Right lobe of liver (tissue), 6 donors: ENCODE results near the gene TEK. TPM values are rescaled to one million over a fixed set of nuclear protein-coding genes. Genes with fewer than 3 reads are reported as not detected.
A peak's percentile ranks its signal among the peaks of the same experiment; 100 is the strongest.

Source experiments
- ATAC-seq, 4 donors: fragments of 200-7000 bp; cut with Tn5 transposase; one replicate each; pipeline ENCODE4 v1.9.1; 2020; ENCODE audit warnings: mild to moderate bottlenecking in 4 of 4, moderate library complexity in 4 of 4
- DNase-seq, 3 donors: peaks; one replicate each; pipeline ENCODE4 v3.0.0-alpha.2; 2020
- H3K27ac ChIP-seq, 3 donors: fragments of 200-600 bp; one replicate each; pipeline ENCODE4 v1.8.0; 2022
- H3K27me3 ChIP-seq, 2 donors: fragments of 200-600 bp; one replicate each; pipeline ENCODE4 v1.8.0; 2022
- H3K36me3 ChIP-seq, 4 donors: fragments of 200-600 bp; sonication (generic) in 1 of 4; one replicate each; pipeline versions ENCODE4 v1.5.1 to v1.8.0; 2017 to 2022; ENCODE audit warnings: control low read depth in 1 of 4
- H3K4me1 ChIP-seq, 4 donors: fragments of 200-600 bp; sonication (generic) in 1 of 4; one replicate each; pipeline versions ENCODE4 v1.5.1 to v1.8.0; 2017 to 2022; ENCODE audit warnings: control low read depth in 1 of 4
- H3K4me3 ChIP-seq, 3 donors: fragments of 200-600 bp; one replicate each; pipeline ENCODE4 v1.8.0; 2022
- H3K9me3 ChIP-seq, 4 donors: fragments of 200-600 bp; sonication (generic) in 1 of 4; one replicate each; pipeline versions ENCODE4 v1.5.1 to v1.8.0; 2017 to 2022; ENCODE audit warnings: control low read depth in 1 of 4
- CTCF ChIP-seq, 4 donors: fragments of 200-600 bp in 3 of 4; fragments of 450-650 bp in 1 of 4; IDR thresholded peaks; one replicate each; pipeline versions ENCODE4 v1.5.1 to v1.8.0; 2016 to 2022; ENCODE audit warnings: antibody characterized with exemption in 4 of 4, mild to moderate bottlenecking in 2 of 4
- POLR2A ChIP-seq: fragments of 450-650 bp; IDR thresholded peaks from one replicate; pipeline ENCODE4 v1.6.1; 2017; ENCODE audit warnings: antibody characterized with exemption, mild to moderate bottlenecking
- WGBS: methylation state at CpG from one replicate; pipeline ENCODE4 v1.1.6; 2018; ENCODE audit warnings: low coverage, low lambda C conversion rate; ENCODE audit not compliant: insufficient coverage; ENCODE audit errors: missing lambda C conversion rate; 5-methylcytosine and 5-hydroxymethylcytosine counted together
- intact Hi-C, 2 donors: fragments of 100-400 bp; cut with DNase I; formaldehyde crosslinking; loops; one replicate each; pipeline versions ENCODE4 v1.11.2 to v1.14.1; 2022
- total RNA-seq, 6 experiments: library from RNA; depleted of rRNA in 2 of 6; stranded (reverse); fragments of >200 nt in 2 of 6; fragmentation: NEBNext Ultra II Directional in 3 of 6; extraction: Animal tissue kit (Norgen Biotek cat#: 25700) in 3 of 6; gene quantifications; one replicate each; pipeline versions ENCODE4 v1.1.0 to v1.2.4, GENCODE V29; 2016 to 2023
- donor health status: DM: no; HTN: yes; CAD: no.
- donor health status: DM: no; HTN: no; CAD: no.
- donor health status: DM: no; HTN: no; CAD: no.
- donor health status: DM: no; HTN: yes; CAD: no.
- donor health status: DM: no; HTN: yes; CAD: no.

Gene TEK
- total RNA-seq, 6 experiments from 2014 or later: 4.0 to 6.9 (median 6.1) TPM

DNA sequence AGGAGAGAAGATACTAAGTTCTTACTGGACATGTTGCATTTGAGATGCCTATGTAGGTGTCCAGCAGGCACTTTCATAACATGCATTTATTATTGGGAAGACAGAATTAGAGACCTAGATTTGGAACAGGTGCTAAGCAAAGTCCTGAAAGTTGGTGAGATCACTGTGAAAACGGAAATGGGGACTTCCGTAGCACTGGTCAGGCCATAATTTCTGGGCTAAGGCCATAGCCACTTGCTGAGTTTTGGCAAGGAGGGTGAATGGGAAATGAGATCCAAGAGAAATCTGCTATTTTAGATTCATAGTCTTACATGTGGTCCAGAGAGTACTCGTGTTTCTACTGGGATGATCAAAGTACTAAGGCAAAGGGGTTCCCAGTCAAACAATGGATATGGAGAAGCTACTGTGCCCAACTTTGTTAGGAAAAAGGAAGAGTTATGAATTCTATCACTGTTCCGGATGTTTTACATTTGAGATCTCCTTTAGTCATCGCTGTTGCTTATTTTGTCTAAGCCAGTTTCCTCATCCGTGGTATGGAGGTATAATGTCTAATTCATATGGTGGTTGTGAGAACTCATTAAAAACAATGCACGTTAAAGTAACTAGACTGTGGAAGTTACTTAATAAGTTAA lies 33.4 kb downstream of the TEK start:
- H3K4me3 ChIP-seq: no peak overlapping the region
- no peaks in the 10 kb centered on the region for H3K4me1 ChIP-seq
- intact Hi-C loops: no loop called here
- DNase-seq (no peak), ATAC-seq (no peak)
- TF ChIP-seq POLR2A (no peak), CTCF (IDR thresholded peaks at IDR 0.05) (no peak)
- H3K36me3 ChIP-seq: no peaks in the 10 kb centered on the region
- no peak overlapping the region for H3K27ac ChIP-seq
- 54% methylated on average over 7 of the region's 7 CpGs for WGBS
- H3K27me3 ChIP-seq: no peaks in the 10 kb centered on the region
- H3K9me3 ChIP-seq: no peaks in the 10 kb centered on the region

GRCh38 chr9:27145143-27145542 lies 36.1 kb downstream of the TEK start:
- ATAC-seq: peak in 1 of 4 donors; percentile 19
- no peak overlapping the region for H3K27ac ChIP-seq
- TF ChIP-seq CTCF (IDR thresholded peaks at IDR 0.05) (no peak), POLR2A (no peak)

GRCh38 chr9:27149651-27150050 lies 40.6 kb downstream of the TEK start:
- WGBS: 36% methylated on average over 1 of the region's 2 CpGs
- DNase-seq: no peak
- ATAC-seq: no peak
- Histone ChIP-seq H3K27me3 (no peaks in the 10 kb centered on the region), H3K27ac (no peak overlapping the region), H3K4me3 (no peak overlapping the region), H3K36me3 (no peaks in the 10 kb centered on the region), H3K9me3 (no peaks in the 10 kb centered on the region), H3K4me1 (no peaks in the 10 kb centered on the region)
- intact Hi-C loops: no loop called here
- no peak for TF ChIP-seq POLR2A
- no peak for TF ChIP-seq CTCF (IDR thresholded peaks at IDR 0.05)

More at GRCh38 chr9:27145143-27145542, 36.1 kb downstream of the TEK start:
- Histone ChIP-seq H3K9me3 (no peaks in the 10 kb centered on the region), H3K27me3 (no peaks in the 10 kb centered on the region), H3K4me1 (no peaks in the 10 kb centered on the region), H3K36me3 (no peaks in the 10 kb centered on the region), H3K4me3 (no peak overlapping the region)
- 34% methylated on average over 3 of the region's 3 CpGs for WGBS
- intact Hi-C loops: no loop called here
- DNase-seq: no peak

DNA sequence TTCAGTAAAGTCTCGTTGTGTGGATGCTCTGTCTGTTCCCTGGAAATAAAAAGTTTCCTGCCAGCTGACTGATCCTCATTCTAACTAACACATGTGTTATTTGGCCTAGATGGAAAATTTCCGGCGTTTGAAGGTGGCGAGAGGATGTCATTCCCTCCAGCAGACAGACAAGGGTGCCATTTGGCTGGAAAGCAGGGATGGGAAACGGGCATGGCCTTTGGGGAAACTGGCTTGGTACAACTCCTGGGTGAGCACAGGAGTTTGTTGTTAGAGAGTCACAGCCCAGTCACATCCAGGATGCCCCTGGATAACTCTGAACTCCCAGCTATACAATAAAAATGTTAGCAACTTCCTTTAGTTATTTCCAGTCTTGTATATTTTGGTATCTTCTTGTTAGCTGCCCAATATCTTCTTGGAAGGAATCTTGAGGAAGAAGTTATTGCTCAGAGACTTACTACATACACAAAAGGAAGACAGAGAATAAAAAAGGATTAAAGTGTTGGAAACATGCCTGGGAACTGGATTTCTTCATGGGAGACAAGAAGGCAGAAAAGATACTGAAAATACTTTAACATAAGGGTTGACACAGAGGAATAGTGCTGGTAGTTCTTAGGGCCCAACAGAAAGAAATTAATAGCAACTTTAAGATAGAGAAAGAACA lies 41.9 kb downstream of the TEK start:
- intact Hi-C loops: no loop called here
- Histone ChIP-seq H3K27ac (peak overlapping the region in 1 of 3 donors; percentile 13), H3K36me3 (no peaks in the 10 kb centered on the region), H3K4me3 (no peak overlapping the region), H3K4me1 (no peaks in the 10 kb centered on the region), H3K27me3 (no peaks in the 10 kb centered on the region), H3K9me3 (no peaks in the 10 kb centered on the region)
- WGBS: 41% methylated on average over 5 of the region's 5 CpGs
- DNase-seq (no peak), ATAC-seq (peak in 1 of 4 donors; percentile 56)
- TF ChIP-seq POLR2A (no peak), CTCF (IDR thresholded peaks at IDR 0.05) (no peak)
